ENCODE results near the gene OLFML1. TPM values are rescaled to one million over a fixed set of nuclear protein-coding genes. Genes with fewer than 3 reads are reported as not detected.

OLFML1 gene
- total RNA-seq, 1 donor from 2014 or later = not detected

DNA sequence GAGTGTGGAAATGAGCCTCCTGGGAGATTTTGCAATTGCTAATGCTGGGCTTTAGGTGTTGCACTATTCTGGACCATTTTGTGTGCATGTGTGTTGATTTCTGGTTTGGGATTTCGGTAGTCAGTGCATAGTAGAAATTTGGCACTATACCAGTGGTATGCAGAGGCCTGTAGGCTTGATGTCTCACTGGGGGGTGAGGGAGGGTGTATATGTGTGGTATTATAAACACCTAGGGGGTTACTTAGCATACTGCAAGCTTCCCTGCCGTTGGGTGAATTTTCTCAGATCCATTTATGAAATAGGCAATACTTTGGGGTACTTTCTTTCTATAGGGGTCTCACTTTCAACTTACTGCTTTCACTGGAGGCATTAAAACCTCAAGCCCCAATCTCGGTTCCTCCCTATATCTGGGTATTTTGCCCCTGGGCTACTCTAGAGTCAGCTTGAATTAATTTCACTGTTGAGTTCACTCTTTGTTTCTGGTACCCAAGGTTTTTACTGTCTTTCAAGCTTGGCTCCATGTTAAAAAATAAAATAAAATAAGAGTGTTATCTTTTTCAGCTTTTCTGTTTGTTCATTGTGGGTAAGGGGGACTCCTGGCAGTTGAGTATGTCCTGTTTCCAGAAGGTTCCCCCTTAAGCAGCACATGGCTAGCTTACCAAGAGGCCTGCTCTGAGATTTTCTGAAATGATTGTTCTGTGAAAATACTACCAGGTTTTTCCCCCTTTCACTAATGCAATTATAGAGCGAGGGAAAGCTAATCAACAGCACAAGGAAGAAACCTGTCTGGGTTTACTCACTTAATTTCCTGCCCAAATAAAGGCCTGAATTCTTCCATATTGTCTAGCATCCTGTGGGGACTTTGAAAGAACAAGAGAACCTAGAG, 74.3 kb downstream of the OLFML1 start:
- intact Hi-C loops (cut with micrococcal nuclease) = no loop called here

Other genes starting within 250 kb of the OLFML1 start
- gene SYT9, start 233.6 kb upstream of the OLFML1 start, total RNA-seq = not detected in 2 replicates
- gene PPFIBP2, start 28.5 kb downstream of the OLFML1 start, total RNA-seq = 9.0 and 10.0 TPM in 2 replicates
- 1.6 and 1.7 TPM in 2 replicates for gene CYB5R2, start 188.0 kb downstream of the OLFML1 start, total RNA-seq
- gene OVCH2, start 221.0 kb downstream of the OLFML1 start, total RNA-seq = not detected in 2 replicates

All from T-helper 2 cell treated with Interferon-gamma antibody and Interleukin-4, amounts not matched to agents 100 ng/mL and 5 ng/mL, for 36 hours (primary cell).